ENCODE measurements around the gene WASL. TPM values are rescaled to one million over a fixed set of nuclear protein-coding genes. Genes with fewer than 3 reads are reported as not detected.

Gene WASL
- polyA plus RNA-seq, 3 donors from 2014 or later, result 1.1 to 2.4 (median 1.7) TPM

DNA sequence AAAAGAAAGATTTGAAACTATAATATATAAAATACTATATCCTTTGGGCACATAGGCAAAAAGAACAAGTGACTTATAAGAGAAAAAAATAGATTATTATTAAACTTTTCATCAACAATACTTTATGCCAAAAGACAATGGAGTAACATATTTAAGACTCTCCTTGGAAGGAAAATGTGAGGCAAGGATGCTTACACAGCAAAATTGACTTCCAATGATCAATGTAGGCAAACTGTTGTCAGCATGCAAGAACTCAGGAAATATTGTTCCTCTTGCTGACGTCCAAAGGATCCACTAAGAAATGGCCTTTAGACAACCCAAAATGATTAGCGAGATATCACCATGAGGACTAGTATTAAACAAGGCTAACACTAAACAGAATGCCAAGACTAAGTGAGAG lies 116.0 kb downstream of the WASL start:
- no peak for DNase-seq
- Mint-ChIP-seq H3K4me3 (no peak overlapping the region), H3K27ac (no peak overlapping the region), H3K36me3 (no peaks in the 10 kb centered on the region), H3K4me1 (no peaks in the 10 kb centered on the region), H3K9me3 (no peaks in the 10 kb centered on the region), H3K27me3 (ENCODE audit: low read depth in 3 of 3) (no peaks in the 10 kb centered on the region)

Other genes with a start within 250 kb of the WASL start
- not detected for gene IQUB, start 214.4 kb downstream of the WASL start, polyA plus RNA-seq
- gene NDUFA5, start 191.2 kb downstream of the WASL start, polyA plus RNA-seq, result 10 to 100 TPM; 80.9 to 99.4 (median 89.2) TPM
- gene ASB15, start 147.2 kb downstream of the WASL start, polyA plus RNA-seq, result not detected
- not detected for gene LMOD2, start 93.1 kb downstream of the WASL start, polyA plus RNA-seq
- not detected for gene HYAL4, start 96.2 kb upstream of the WASL start, polyA plus RNA-seq
- not detected for gene SPAM1, start 176.2 kb upstream of the WASL start, polyA plus RNA-seq

Measured in immature natural killer cell (primary cell).